Measurements from ENCODE around the gene IFIT2. TPM values are rescaled to one million over a fixed set of nuclear protein-coding genes. Genes with fewer than 3 reads are reported as not detected.

Gene IFIT2, protein sequence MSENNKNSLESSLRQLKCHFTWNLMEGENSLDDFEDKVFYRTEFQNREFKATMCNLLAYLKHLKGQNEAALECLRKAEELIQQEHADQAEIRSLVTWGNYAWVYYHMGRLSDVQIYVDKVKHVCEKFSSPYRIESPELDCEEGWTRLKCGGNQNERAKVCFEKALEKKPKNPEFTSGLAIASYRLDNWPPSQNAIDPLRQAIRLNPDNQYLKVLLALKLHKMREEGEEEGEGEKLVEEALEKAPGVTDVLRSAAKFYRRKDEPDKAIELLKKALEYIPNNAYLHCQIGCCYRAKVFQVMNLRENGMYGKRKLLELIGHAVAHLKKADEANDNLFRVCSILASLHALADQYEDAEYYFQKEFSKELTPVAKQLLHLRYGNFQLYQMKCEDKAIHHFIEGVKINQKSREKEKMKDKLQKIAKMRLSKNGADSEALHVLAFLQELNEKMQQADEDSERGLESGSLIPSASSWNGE
- 1.9 and 2.7 TPM in 2 replicates for total RNA-seq (2014; rRNA removed; shearing (Covaris generic))

DNA sequence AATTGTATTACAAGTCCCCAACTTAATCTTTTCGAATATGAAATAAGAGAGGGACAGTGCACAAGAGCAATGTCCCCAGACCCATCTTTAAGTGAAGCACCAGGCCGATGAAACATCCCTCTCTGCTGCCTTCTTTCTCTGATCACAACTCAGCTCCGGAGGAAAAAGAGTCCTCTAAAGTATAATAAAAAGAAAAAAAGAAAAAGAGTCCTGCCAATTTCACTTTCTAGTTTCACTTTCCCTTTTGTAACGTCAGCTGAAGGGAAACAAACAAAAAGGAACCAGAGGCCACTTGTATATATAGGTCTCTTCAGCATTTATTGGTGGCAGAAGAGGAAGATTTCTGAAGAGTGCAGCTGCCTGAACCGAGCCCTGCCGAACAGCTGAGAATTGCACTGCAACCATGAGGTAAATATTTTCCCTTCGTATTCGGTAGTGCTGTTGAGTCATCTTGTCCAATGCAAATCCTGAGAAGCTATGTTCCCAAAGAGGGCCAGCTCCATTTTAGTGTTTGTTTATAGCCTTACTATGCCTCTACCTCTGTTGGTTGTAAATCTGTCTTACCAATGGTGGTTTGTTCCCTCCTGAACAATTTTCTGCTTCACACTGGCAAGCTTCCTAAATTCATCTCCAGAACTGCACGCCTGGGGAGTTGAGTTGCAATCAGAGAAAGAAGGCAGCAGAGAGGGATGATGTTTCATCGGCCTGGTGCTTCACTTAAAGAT lies at the start of gene IFIT2:
IFIT2 (plus strand) TSS at position 326 of the 725 bp plus-strand sequence; CDS start at position 404, 78 bp downstream.

DNA sequence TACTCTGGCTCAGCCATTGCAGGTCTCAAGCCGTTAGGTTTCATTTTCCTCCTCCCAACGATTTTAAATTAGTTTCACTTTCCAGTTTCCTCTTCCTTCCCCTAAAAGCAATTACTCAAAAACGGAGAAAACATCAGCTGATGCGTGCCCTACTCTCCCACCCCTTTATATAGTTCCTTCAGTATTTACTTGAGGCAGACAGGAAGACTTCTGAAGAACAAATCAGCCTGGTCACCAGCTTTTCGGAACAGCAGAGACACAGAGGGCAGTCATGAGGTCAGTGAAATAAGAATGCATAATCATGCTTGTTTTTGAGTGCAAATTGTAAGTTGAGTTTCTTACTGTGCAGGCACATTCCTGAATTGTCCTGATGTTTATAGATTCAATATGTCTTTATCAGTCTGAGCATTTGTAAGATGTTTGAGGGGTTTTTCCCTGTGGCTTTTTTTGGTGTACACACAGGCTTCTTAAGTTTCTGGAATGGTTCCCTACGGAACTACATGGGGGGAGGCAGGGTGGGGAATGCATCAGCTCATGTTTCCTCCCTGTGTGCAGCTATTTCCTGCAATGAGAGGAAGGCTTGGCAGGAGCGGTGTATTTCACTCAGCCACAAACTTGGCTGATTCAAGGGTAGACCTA lies 26.1 kb downstream of the IFIT2 start, which contains the start of gene IFIT3:
IFIT3 (plus strand) TSS at position 195 of the 639 bp plus-strand sequence; CDS start at position 272, 77 bp downstream.

Other genes with a start within 250 kb of the IFIT2 start
- not detected in 2 replicates for gene CH25H, start 94.7 kb upstream of the IFIT2 start, total RNA-seq (2014; rRNA removed; shearing (Covaris generic))
- gene LIPA, start 50.3 kb upstream of the IFIT2 start, total RNA-seq (2014; rRNA removed; shearing (Covaris generic)): 10.8 and 14.0 TPM in 2 replicates
- 4.3 and 6.6 TPM in 2 replicates for gene IFIT3, start 26.0 kb downstream of the IFIT2 start, total RNA-seq (2014; rRNA removed; shearing (Covaris generic))
- not detected in 2 replicates for gene IFIT1B, start 76.0 kb downstream of the IFIT2 start, total RNA-seq (2014; rRNA removed; shearing (Covaris generic))
- gene IFIT1, start 90.6 kb downstream of the IFIT2 start, total RNA-seq (2014; rRNA removed; shearing (Covaris generic)): 0.79 and 2.8 TPM in 2 replicates
- gene IFIT5, start 112.5 kb downstream of the IFIT2 start, total RNA-seq (2014; rRNA removed; shearing (Covaris generic)): 11.4 and 12.3 TPM in 2 replicates
- gene SLC16A12, start 233.5 kb downstream of the IFIT2 start, total RNA-seq (2014; rRNA removed; shearing (Covaris generic)): 0.05 TPM in 1 of 2 replicates, not detected in the other

Data from A375 (cell line).